Measurements from ENCODE around the gene NR2F2.

NR2F2 gene

GRCh38 chr15:96320703-96321638, 9.5 kb upstream of the NR2F2 start:
- no peak for DNase-seq

GRCh38 chr15:96321639-96322535, 8.6 kb upstream of the NR2F2 start:
- no peak for DNase-seq

GRCh38 chr15:96322536-96323318, 7.8 kb upstream of the NR2F2 start:
- DNase-seq: no peak

GRCh38 chr15:96323319-96324145, 7.0 kb upstream of the NR2F2 start:
- no peak for DNase-seq

- no peak for DNase-seq
Measured at GRCh38 chr15:96324192-96324895, 6.2 kb upstream of the NR2F2 start.

GRCh38 chr15:96324940-96325540, 5.5 kb upstream of the NR2F2 start:
- DNase-seq: no peak

GRCh38 chr15:96325541-96326327, 4.8 kb upstream of the NR2F2 start:
- no peak for DNase-seq

GRCh38 chr15:96326328-96327154, 4.0 kb upstream of the NR2F2 start:
- DNase-seq: no peak

GRCh38 chr15:96327155-96327741, 3.3 kb upstream of the NR2F2 start:
- DNase-seq: peak; percentile 32

- DNase-seq: no peak
Measured at GRCh38 chr15:96328181-96328876, 2.2 kb upstream of the NR2F2 start.

- DNase-seq: no peak
Measured at GRCh38 chr15:96328877-96329195, 1.7 kb upstream of the NR2F2 start.

- DNase-seq: no peak
Measured at GRCh38 chr15:96329403-96329981, 1.0 kb upstream of the NR2F2 start.

- peak; percentile 68 for DNase-seq
Measured at GRCh38 chr15:96330064-96330449, 443 bp upstream of the NR2F2 start.

GRCh38 chr15:96331144-96331944, 844 bp downstream of the NR2F2 start:
- DNase-seq: no peak

- peak; percentile 23 for DNase-seq
Measured at GRCh38 chr15:96331945-96332636, 1.6 kb downstream of the NR2F2 start.

GRCh38 chr15:96332637-96333121, 2.2 kb downstream of the NR2F2 start:
- DNase-seq: no peak
